GM19452 (cell line): Measurements from ENCODE around the gene RBCK1.
"Not testable (repeated sequence)": the region's sequence is repeated elsewhere in the genome, so short reads cannot be mapped to it uniquely, and the experiment has no call there.

Experiments used
- ATAC-seq: cut with Tn5 transposase; IDR thresholded peaks from one replicate; pipeline ENCODE4 v1.9.1; 2021; ENCODE audit not compliant: unreplicated experiment

RBCK1 gene

GRCh38 chr20:434661-435419 is 26.7 kb downstream of the RBCK1 start:
- ATAC-seq = no peak

GRCh38 chr20:435558-435957 is 27.5 kb downstream of the RBCK1 start:
- no peak for ATAC-seq

- no peak for ATAC-seq
Observed at GRCh38 chr20:436476-436875, 28.4 kb downstream of the RBCK1 start.

GRCh38 chr20:437787-438486 is 29.8 kb downstream of the RBCK1 start:
- ATAC-seq = no peak

GRCh38 chr20:438571-439469 is 30.7 kb downstream of the RBCK1 start:
- no peak for ATAC-seq

GRCh38 chr20:440148-440547 is 32.0 kb downstream of the RBCK1 start:
- no peak for ATAC-seq

- no peak for ATAC-seq
Observed at GRCh38 chr20:440636-441035, 32.5 kb downstream of the RBCK1 start.

GRCh38 chr20:443223-443775 is 35.2 kb downstream of the RBCK1 start:
- no peak for ATAC-seq

GRCh38 chr20:444117-444516 is 36.0 kb downstream of the RBCK1 start:
- no peak for ATAC-seq

- ATAC-seq = no peak
Observed at GRCh38 chr20:444862-445426, 36.8 kb downstream of the RBCK1 start.

GRCh38 chr20:445514-446336 is 37.6 kb downstream of the RBCK1 start:
- ATAC-seq = no peak

- ATAC-seq = not testable (repeated sequence)
Observed at GRCh38 chr20:452021-452420, 43.9 kb downstream of the RBCK1 start.

- no peak for ATAC-seq
Observed at GRCh38 chr20:454951-455350, 46.9 kb downstream of the RBCK1 start.

GRCh38 chr20:458776-459175 is 50.7 kb downstream of the RBCK1 start:
- ATAC-seq = no peak

- no peak for ATAC-seq
Observed at GRCh38 chr20:460180-460579, 52.1 kb downstream of the RBCK1 start.

GRCh38 chr20:460707-461106 is 52.6 kb downstream of the RBCK1 start:
- ATAC-seq = no peak

- peak; percentile 29 for ATAC-seq
Observed at GRCh38 chr20:461254-462198, 53.4 kb downstream of the RBCK1 start.

- peak; percentile 93 for ATAC-seq
Observed at GRCh38 chr20:462199-462991, 54.3 kb downstream of the RBCK1 start, which contains the start of gene TBC1D20. Gene TBC1D20 (minus strand): TSS chr20:462533. CDS start chr20:462405, 128 bp downstream.
